Fibroblast of peridontal ligament (primary cell): ENCODE data around the gene KCNC3.

ENCODE experiments used
- DNase-seq: peaks from one replicate; pipeline ENCODE4 v3.0.0-alpha.2; 2010; ENCODE audit errors: extremely low read depth

KCNC3 gene

GRCh38 chr19:50310759-50311465 lies 18.3 kb downstream of the KCNC3 start:
- no peak for DNase-seq

GRCh38 chr19:50309396-50310125 lies 19.6 kb downstream of the KCNC3 start:
- DNase-seq, result no peak

GRCh38 chr19:50308991-50309390 lies 20.2 kb downstream of the KCNC3 start:
- no peak for DNase-seq

GRCh38 chr19:50303558-50303957 lies 25.6 kb downstream of the KCNC3 start:
- no peak for DNase-seq

- no peak for DNase-seq
Observed at GRCh38 chr19:50301607-50301971, 27.6 kb downstream of the KCNC3 start.

- DNase-seq, result peak; percentile 7
Observed at GRCh38 chr19:50300814-50301606, 28.2 kb downstream of the KCNC3 start.

GRCh38 chr19:50300051-50300450 lies 29.1 kb downstream of the KCNC3 start:
- no peak for DNase-seq

GRCh38 chr19:50293263-50294004 lies 35.7 kb downstream of the KCNC3 start:
- no peak for DNase-seq

GRCh38 chr19:50292216-50292827 lies 36.9 kb downstream of the KCNC3 start:
- no peak for DNase-seq

GRCh38 chr19:50290775-50291174 lies 38.4 kb downstream of the KCNC3 start:
- DNase-seq, result no peak

GRCh38 chr19:50290011-50290410 lies 39.2 kb downstream of the KCNC3 start:
- DNase-seq, result no peak

GRCh38 chr19:50288954-50289353 lies 40.2 kb downstream of the KCNC3 start:
- DNase-seq, result no peak

GRCh38 chr19:50287331-50287730 lies 41.8 kb downstream of the KCNC3 start:
- DNase-seq, result no peak

GRCh38 chr19:50286443-50286842 lies 42.7 kb downstream of the KCNC3 start:
- DNase-seq, result no peak

- no peak for DNase-seq
Observed at GRCh38 chr19:50285833-50286232, 43.3 kb downstream of the KCNC3 start.

GRCh38 chr19:50281491-50281890 lies 47.7 kb downstream of the KCNC3 start:
- no peak for DNase-seq

- no peak for DNase-seq
Observed at GRCh38 chr19:50280983-50281382, 48.2 kb downstream of the KCNC3 start.

- no peak for DNase-seq
Observed at GRCh38 chr19:50280074-50280473, 49.1 kb downstream of the KCNC3 start.

GRCh38 chr19:50277966-50278580 lies 51.1 kb downstream of the KCNC3 start:
- no peak for DNase-seq

- no peak for DNase-seq
Observed at GRCh38 chr19:50276370-50277063, 52.7 kb downstream of the KCNC3 start.
